Vagina (tissue), 2 donors: ENCODE measurements around the gene TMEM130. TPM values are rescaled to one million over a fixed set of nuclear protein-coding genes. Genes with fewer than 3 reads are reported as not detected.
"Not testable (repeated sequence)": the region's sequence is repeated elsewhere in the genome, so short reads cannot be mapped to it uniquely, and the experiment has no call there.

Experiments
- DNase-seq, 2 donors: peaks; one replicate each; pipeline ENCODE4 v3.0.0-alpha.2; 2017; ENCODE audit errors: extremely low spot score in 2 of 2
- H3K27ac ChIP-seq: fragments of 200-600 bp; sonication (generic); one replicate; pipeline ENCODE4 v1.5.1; 2019
- H3K27me3 ChIP-seq: fragments of 200-600 bp; sonication (generic); one replicate; pipeline ENCODE4 v1.5.1; 2019
- H3K36me3 ChIP-seq, 2 donors: fragments of 200-600 bp; sonication (generic); one replicate each; pipeline ENCODE4 v1.5.1; 2017 to 2019
- H3K4me1 ChIP-seq: fragments of 200-600 bp; sonication (generic); one replicate; pipeline ENCODE4 v1.5.1; 2019
- H3K4me3 ChIP-seq, 2 donors: fragments of 200-600 bp; sonication (generic); 1 replicate in 1 of 2; 2 replicates in 1 of 2; pipeline ENCODE4 v1.5.1; 2016 to 2019
- H3K9me3 ChIP-seq: fragments of 200-600 bp; sonication (generic); one replicate; pipeline ENCODE4 v1.5.1; 2019
- CTCF ChIP-seq, 3 experiments: fragments of 450-650 bp in 2 of 3; fragments of 200-600 bp in 1 of 3; sonication (generic) in 1 of 3; IDR thresholded peaks; one replicate each; pipeline ENCODE4 v1.5.1; 2017 to 2019; ENCODE audit warnings: antibody characterized with exemption in 3 of 3, mild to moderate bottlenecking in 2 of 3, moderate library complexity in 2 of 3
- POLR2A ChIP-seq, 2 donors: fragments of 450-650 bp; IDR thresholded peaks; one replicate each; pipeline ENCODE4 v1.6.1; 2017; ENCODE audit warnings: antibody characterized with exemption in 2 of 2, mild to moderate bottlenecking in 2 of 2, moderate library complexity in 2 of 2
- POLR2AphosphoS5 ChIP-seq, 2 donors: sonication (generic); formaldehyde crosslinking; IDR thresholded peaks; one replicate each; pipeline ENCODE4 v1.9.0; 2017; ENCODE audit warnings: antibody characterized with exemption in 2 of 2, mild to moderate bottlenecking in 2 of 2, low read depth in 1 of 2; ENCODE audit not compliant: insufficient read depth in 1 of 2
- intact Hi-C: fragments of 100-400 bp; cut with DNase I; formaldehyde crosslinking; loops from one replicate; pipeline ENCODE4 v1.15.1; 2023
- total RNA-seq: library from RNA; depleted of rRNA; stranded (reverse); fragments of >200 nt; gene quantifications from one replicate; pipeline ENCODE4 v1.2.3, GENCODE V29; 2016

The TMEM130 gene
- total RNA-seq, 1 donor from 2014 or later = 3.7 TPM

- Histone ChIP-seq H3K4me3 (no peak overlapping the region), H3K27ac (no peak overlapping the region), H3K36me3 (no peaks in the 10 kb centered on the region), H3K9me3 (no peaks in the 10 kb centered on the region), H3K27me3 (no peaks in the 10 kb centered on the region), H3K4me1 (no peaks in the 10 kb centered on the region)
- TF ChIP-seq POLR2AphosphoS5 (IDR thresholded peaks at IDR 0.05; ENCODE audit: insufficient read depth in 1 of 2, low read depth in 1 of 2) (no peak), POLR2A (IDR thresholded peaks at IDR 0.05) (no peak), CTCF (IDR thresholded peaks at IDR 0.05) (no peak)
- DNase-seq = no peak
- intact Hi-C loops = no loop called here
Observed at GRCh38 chr7:98848918-98849317, 20.9 kb downstream of the TMEM130 start.

- not testable (repeated sequence) for DNase-seq, H3K4me1 ChIP-seq, H3K36me3 ChIP-seq, H3K4me3 ChIP-seq, H3K27ac ChIP-seq, H3K27me3 ChIP-seq, H3K9me3 ChIP-seq
- intact Hi-C loops = loop anchor here (5.0 kb wide), 1 partner anchor 405 kb away; no protein-coding TSS in a partner anchor
Observed at GRCh38 chr7:98842552-98842951, 27.3 kb downstream of the TMEM130 start.

- Histone ChIP-seq H3K4me1 (no peaks in the 10 kb centered on the region), H3K4me3 (no peak overlapping the region), H3K27ac (no peak overlapping the region), H3K36me3 (no peaks in the 10 kb centered on the region), H3K9me3 (no peaks in the 10 kb centered on the region), H3K27me3 (no peaks in the 10 kb centered on the region)
- no peak for DNase-seq
- TF ChIP-seq CTCF (IDR thresholded peaks at IDR 0.05) (peak; percentile 94 to 99 (median 99)), POLR2AphosphoS5 (IDR thresholded peaks at IDR 0.05; ENCODE audit: insufficient read depth in 1 of 2, low read depth in 1 of 2) (no peak), POLR2A (IDR thresholded peaks at IDR 0.05) (no peak)
- intact Hi-C loops = loop anchor here (5.0 kb wide), 1 partner anchor 404 kb away; no protein-coding TSS in a partner anchor
Observed at GRCh38 chr7:98841179-98841997, 28.4 kb downstream of the TMEM130 start.

GRCh38 chr7:98840722-98841121, 29.1 kb downstream of the TMEM130 start:
- no peaks in the 10 kb centered on the region for H3K9me3 ChIP-seq
- H3K4me3 ChIP-seq = no peak overlapping the region
- intact Hi-C loops = loop anchor here (5.0 kb wide), 1 partner anchor 403 kb away; no protein-coding TSS in a partner anchor
- H3K27ac ChIP-seq = no peak overlapping the region
- DNase-seq = no peak
- H3K36me3 ChIP-seq = no peaks in the 10 kb centered on the region
- H3K4me1 ChIP-seq = no peaks in the 10 kb centered on the region
- H3K27me3 ChIP-seq = no peaks in the 10 kb centered on the region
- TF ChIP-seq POLR2A (IDR thresholded peaks at IDR 0.05) = no peak

GRCh38 chr7:98840096-98840495, 29.7 kb downstream of the TMEM130 start:
- H3K27me3 ChIP-seq = no peaks in the 10 kb centered on the region
- no peaks in the 10 kb centered on the region for H3K36me3 ChIP-seq
- no peak for TF ChIP-seq POLR2AphosphoS5 (IDR thresholded peaks at IDR 0.05; ENCODE audit: insufficient read depth in 1 of 2, low read depth in 1 of 2)
- TF ChIP-seq CTCF (IDR thresholded peaks at IDR 0.05) = no peak
- TF ChIP-seq POLR2A (IDR thresholded peaks at IDR 0.05) = no peak
- H3K4me3 ChIP-seq = no peak overlapping the region
- no peaks in the 10 kb centered on the region for H3K4me1 ChIP-seq
- no peak overlapping the region for H3K27ac ChIP-seq
- intact Hi-C loops = loop anchor here (5.0 kb wide), 1 partner anchor 403 kb away; no protein-coding TSS in a partner anchor
- H3K9me3 ChIP-seq = no peaks in the 10 kb centered on the region
- DNase-seq = no peak

- intact Hi-C loops = no loop called here
- no peaks in the 10 kb centered on the region for H3K4me1 ChIP-seq
- H3K36me3 ChIP-seq = no peaks in the 10 kb centered on the region
- H3K9me3 ChIP-seq = no peaks in the 10 kb centered on the region
- H3K27ac ChIP-seq = no peak overlapping the region
- no peak overlapping the region for H3K4me3 ChIP-seq
- no peaks in the 10 kb centered on the region for H3K27me3 ChIP-seq
- TF ChIP-seq CTCF (IDR thresholded peaks at IDR 0.05) (no peak), POLR2AphosphoS5 (IDR thresholded peaks at IDR 0.05; ENCODE audit: insufficient read depth in 1 of 2, low read depth in 1 of 2) (no peak)
- DNase-seq = no peak
Observed at GRCh38 chr7:98837630-98837972, 32.2 kb downstream of the TMEM130 start.
